Measurements from ENCODE around the gene AURKAIP1.

AURKAIP1 gene

GRCh38 chr1:1361982-1362423 is 13.0 kb downstream of the AURKAIP1 start:
- in situ Hi-C loops (cut with MboI; ENCODE audit: low sequenced_read_pairs), result no loop called here

GRCh38 chr1:1361233-1361981 is 13.6 kb downstream of the AURKAIP1 start:
- in situ Hi-C loops (cut with MboI; ENCODE audit: low sequenced_read_pairs), result no loop called here

GRCh38 chr1:1360506-1361169 is 14.4 kb downstream of the AURKAIP1 start:
- in situ Hi-C loops (cut with MboI; ENCODE audit: low sequenced_read_pairs), result no loop called here

- in situ Hi-C loops (cut with MboI; ENCODE audit: low sequenced_read_pairs), result no loop called here
Measured at GRCh38 chr1:1359664-1360468, 15.1 kb downstream of the AURKAIP1 start.

GRCh38 chr1:1359308-1359663 is 15.7 kb downstream of the AURKAIP1 start:
- in situ Hi-C loops (cut with MboI; ENCODE audit: low sequenced_read_pairs), result no loop called here

GRCh38 chr1:1358433-1359271 is 16.4 kb downstream of the AURKAIP1 start, which contains the start of gene MXRA8:
Gene MXRA8 (minus strand): TSS chr1:1358555. CDS start chr1:1358504, 51 bp downstream.
- in situ Hi-C loops (cut with MboI; ENCODE audit: low sequenced_read_pairs), result no loop called here

- in situ Hi-C loops (cut with MboI; ENCODE audit: low sequenced_read_pairs), result no loop called here
Measured at GRCh38 chr1:1357871-1358432, 17.1 kb downstream of the AURKAIP1 start.

GRCh38 chr1:1356796-1357401 is 18.1 kb downstream of the AURKAIP1 start:
- in situ Hi-C loops (cut with MboI; ENCODE audit: low sequenced_read_pairs), result no loop called here

GRCh38 chr1:1356166-1356795 is 18.7 kb downstream of the AURKAIP1 start:
- in situ Hi-C loops (cut with MboI; ENCODE audit: low sequenced_read_pairs), result no loop called here

- in situ Hi-C loops (cut with MboI; ENCODE audit: low sequenced_read_pairs), result no loop called here
Measured at GRCh38 chr1:1355416-1355815, 19.6 kb downstream of the AURKAIP1 start.

- in situ Hi-C loops (cut with MboI; ENCODE audit: low sequenced_read_pairs), result no loop called here
Measured at GRCh38 chr1:1354271-1355247, 20.4 kb downstream of the AURKAIP1 start.

GRCh38 chr1:1353389-1354151 is 21.4 kb downstream of the AURKAIP1 start:
- in situ Hi-C loops (cut with MboI; ENCODE audit: low sequenced_read_pairs), result no loop called here

- in situ Hi-C loops (cut with MboI; ENCODE audit: low sequenced_read_pairs), result no loop called here
Measured at GRCh38 chr1:1352786-1353388, 22.1 kb downstream of the AURKAIP1 start.

- in situ Hi-C loops (cut with MboI; ENCODE audit: low sequenced_read_pairs), result no loop called here
Measured at GRCh38 chr1:1351511-1352427, 23.2 kb downstream of the AURKAIP1 start.

- in situ Hi-C loops (cut with MboI; ENCODE audit: low sequenced_read_pairs), result no loop called here
Measured at GRCh38 chr1:1349256-1350012, 25.6 kb downstream of the AURKAIP1 start, which contains the start of gene DVL1. Gene DVL1 (minus strand): TSS chr1:1349418. CDS start chr1:1349065, 353 bp downstream.

Measured in HL-60/S4 (cell line).